Fibroblast of lung (primary cell): ENCODE results near the gene ABR.

Experiments
- EZH2 ChIP-seq: IDR thresholded peaks from 2 replicates; pipeline ENCODE4 v1.5.1; 2012; ENCODE audit warnings: low read length, control low read depth, mild to moderate bottlenecking; ENCODE audit errors: missing control alignments
- TF ChIP-seq, protein P1 (sequence below), 2 donors: IDR thresholded peaks in 1 of 2; conservative IDR thresholded peaks in 1 of 2; 1 replicate in 1 of 2; 2 replicates in 1 of 2; pipeline ENCODE4 v1.5.1; 2011 to 2012; ENCODE audit warnings: low read length in 2 of 2, control low read depth in 1 of 2, inconsistent platforms in 1 of 2, low read depth in 1 of 2, mild to moderate bottlenecking in 1 of 2

DNA sequence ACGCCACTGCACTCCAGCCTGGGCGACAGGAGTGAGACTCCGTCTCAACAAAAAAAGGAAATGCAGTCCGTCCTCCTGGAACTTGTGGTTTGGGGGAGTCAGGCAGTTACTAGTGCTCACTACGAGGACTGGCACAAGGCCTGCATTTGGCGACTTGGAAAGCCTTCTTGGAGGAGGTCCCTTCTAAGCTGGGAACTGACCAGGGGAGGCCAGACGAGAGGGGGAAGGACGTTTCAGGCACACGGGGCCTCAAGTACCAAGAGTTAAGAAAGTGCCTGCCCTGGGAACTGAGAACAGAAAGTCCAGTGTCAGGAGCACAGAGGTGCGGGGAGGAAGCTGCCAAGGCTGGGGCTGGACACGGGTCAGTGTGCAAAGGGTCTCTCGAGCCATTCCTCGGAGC is 89.9 kb downstream of the ABR start:
- TF ChIP-seq, protein P1, sequence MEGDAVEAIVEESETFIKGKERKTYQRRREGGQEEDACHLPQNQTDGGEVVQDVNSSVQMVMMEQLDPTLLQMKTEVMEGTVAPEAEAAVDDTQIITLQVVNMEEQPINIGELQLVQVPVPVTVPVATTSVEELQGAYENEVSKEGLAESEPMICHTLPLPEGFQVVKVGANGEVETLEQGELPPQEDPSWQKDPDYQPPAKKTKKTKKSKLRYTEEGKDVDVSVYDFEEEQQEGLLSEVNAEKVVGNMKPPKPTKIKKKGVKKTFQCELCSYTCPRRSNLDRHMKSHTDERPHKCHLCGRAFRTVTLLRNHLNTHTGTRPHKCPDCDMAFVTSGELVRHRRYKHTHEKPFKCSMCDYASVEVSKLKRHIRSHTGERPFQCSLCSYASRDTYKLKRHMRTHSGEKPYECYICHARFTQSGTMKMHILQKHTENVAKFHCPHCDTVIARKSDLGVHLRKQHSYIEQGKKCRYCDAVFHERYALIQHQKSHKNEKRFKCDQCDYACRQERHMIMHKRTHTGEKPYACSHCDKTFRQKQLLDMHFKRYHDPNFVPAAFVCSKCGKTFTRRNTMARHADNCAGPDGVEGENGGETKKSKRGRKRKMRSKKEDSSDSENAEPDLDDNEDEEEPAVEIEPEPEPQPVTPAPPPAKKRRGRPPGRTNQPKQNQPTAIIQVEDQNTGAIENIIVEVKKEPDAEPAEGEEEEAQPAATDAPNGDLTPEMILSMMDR (conservative IDR thresholded peaks at IDR 0.05 in 1 of 2, IDR thresholded peaks at IDR 0.05 in 1 of 2; ENCODE audit: low read depth in 1 of 2, low read length in 2 of 2) = no peak
- no peak for TF ChIP-seq EZH2
